ENCODE results near the gene WDR27.
"Not testable (repeated sequence)": the region's sequence is repeated elsewhere in the genome, so short reads cannot be mapped to it uniquely, and the experiment has no call there.

The WDR27 gene

DNA sequence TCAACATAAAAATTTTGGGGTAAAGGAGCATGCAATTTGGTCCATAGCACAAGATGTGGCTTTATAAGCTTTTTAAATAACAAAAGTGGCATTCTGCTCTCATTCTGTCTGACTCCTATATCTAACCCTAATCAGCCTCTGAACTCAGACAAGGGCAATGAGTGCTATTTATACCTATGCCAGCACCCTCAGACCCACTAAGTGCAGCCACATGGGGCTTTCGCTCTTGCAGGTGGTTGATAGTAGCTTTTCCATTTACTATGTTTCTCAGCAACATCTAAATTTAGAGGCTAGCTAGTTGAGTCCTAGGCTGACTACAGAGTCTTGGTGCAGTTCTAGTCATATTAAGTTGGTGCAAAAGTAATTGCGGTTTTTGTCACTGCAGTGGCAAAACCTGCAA lies 231.0 kb downstream of the WDR27 start:
- TF ChIP-seq, protein P1, sequence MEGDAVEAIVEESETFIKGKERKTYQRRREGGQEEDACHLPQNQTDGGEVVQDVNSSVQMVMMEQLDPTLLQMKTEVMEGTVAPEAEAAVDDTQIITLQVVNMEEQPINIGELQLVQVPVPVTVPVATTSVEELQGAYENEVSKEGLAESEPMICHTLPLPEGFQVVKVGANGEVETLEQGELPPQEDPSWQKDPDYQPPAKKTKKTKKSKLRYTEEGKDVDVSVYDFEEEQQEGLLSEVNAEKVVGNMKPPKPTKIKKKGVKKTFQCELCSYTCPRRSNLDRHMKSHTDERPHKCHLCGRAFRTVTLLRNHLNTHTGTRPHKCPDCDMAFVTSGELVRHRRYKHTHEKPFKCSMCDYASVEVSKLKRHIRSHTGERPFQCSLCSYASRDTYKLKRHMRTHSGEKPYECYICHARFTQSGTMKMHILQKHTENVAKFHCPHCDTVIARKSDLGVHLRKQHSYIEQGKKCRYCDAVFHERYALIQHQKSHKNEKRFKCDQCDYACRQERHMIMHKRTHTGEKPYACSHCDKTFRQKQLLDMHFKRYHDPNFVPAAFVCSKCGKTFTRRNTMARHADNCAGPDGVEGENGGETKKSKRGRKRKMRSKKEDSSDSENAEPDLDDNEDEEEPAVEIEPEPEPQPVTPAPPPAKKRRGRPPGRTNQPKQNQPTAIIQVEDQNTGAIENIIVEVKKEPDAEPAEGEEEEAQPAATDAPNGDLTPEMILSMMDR (IDR thresholded peaks at IDR 0.05; ENCODE audit: low read depth, low read length, missing control alignments) = no peak
- no peak for DNase-seq (ENCODE audit: low read depth)
- no peak overlapping the region for H3K4me3 ChIP-seq (ENCODE audit: low read depth, low read length)

DNA sequence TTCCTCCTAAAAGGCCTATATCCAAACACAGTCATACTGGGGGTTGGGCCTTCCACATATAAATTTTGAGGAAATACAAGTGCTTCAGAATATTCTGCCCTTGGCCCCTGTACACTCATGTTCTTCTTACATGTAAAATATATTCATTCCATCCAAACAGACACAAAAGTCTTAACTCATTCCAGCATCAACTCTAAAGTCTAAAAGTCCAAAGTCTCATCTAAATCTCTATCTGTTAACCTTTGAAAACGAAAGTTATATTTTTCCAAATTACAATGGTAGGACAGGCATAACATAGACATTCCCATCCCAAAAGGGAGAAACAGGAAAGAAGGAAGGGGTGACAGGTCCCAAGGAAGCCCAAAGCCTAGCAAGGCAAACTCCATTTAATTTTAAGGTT lies 232.8 kb downstream of the WDR27 start:
- TF ChIP-seq, protein P1 (IDR thresholded peaks at IDR 0.05; ENCODE audit: low read depth, low read length, missing control alignments) = no peak
- no peak for DNase-seq (ENCODE audit: low read depth)
- no peak overlapping the region for H3K4me3 ChIP-seq (ENCODE audit: low read depth, low read length)

DNA sequence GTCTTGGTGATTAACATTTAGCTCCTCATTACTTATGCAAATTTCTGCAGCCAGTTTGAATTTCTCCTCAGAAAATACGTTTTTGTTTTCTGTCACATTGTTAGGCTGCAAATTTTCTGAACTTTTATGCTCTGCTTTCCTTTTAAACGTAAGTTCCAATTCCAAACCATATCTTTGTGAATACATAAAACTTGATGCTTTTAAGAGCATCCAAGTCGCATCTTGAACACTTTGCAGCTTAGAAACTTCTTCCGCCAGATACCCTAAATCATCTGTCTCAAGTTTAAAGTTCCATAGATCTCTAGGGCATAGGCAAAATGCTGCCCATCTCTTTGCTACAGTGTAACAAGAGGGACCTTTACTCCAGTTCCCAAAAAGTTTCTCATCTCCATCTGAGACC lies 234.1 kb downstream of the WDR27 start:
- H3K4me3 ChIP-seq (ENCODE audit: low read depth, low read length); DNase-seq (ENCODE audit: low read depth): not testable (repeated sequence)

DNA sequence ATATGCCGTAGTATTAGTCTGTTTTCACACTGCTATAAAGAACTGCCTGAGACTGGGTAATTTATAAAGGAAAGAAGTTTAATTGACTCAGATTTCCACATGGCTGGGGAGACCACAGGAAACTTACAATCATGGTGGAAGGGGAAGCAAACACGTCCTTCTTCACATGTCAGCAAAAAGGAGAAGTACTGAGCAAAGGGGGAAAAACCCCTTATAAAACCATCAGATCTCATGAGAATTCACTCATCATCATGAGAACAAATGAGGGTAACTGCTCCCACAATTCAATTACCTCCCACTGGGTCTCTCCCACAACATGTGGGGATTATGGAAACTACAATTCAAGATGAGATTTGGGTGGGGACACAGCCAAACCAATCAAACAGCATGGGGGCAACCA lies 235.6 kb downstream of the WDR27 start:
- H3K4me3 ChIP-seq (ENCODE audit: low read depth, low read length); DNase-seq (ENCODE audit: low read depth): not testable (repeated sequence)

DNA sequence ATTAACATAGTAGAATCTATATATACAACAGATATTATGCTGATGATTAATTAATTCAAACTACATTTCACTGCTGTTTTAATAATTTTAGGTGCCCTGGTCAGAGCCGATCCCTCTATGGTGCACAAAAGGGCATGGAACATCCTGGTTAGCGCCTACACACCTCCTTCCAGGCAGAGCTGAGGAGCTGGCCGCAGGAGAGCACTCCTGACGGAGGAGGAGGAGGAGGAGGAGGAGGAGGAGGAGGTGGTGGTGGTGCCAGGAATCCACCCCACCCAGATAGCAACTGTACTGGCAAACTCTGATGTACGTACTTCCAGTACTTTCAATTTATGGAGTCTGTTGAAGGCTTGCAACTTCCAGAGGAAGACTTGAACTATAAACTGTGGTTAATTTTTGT lies 244.1 kb downstream of the WDR27 start:
- no peak overlapping the region for H3K4me3 ChIP-seq (ENCODE audit: low read depth, low read length)
- DNase-seq (ENCODE audit: low read depth) = no peak
- TF ChIP-seq, protein P1 (IDR thresholded peaks at IDR 0.05; ENCODE audit: low read depth, low read length, missing control alignments) = no peak

DNA sequence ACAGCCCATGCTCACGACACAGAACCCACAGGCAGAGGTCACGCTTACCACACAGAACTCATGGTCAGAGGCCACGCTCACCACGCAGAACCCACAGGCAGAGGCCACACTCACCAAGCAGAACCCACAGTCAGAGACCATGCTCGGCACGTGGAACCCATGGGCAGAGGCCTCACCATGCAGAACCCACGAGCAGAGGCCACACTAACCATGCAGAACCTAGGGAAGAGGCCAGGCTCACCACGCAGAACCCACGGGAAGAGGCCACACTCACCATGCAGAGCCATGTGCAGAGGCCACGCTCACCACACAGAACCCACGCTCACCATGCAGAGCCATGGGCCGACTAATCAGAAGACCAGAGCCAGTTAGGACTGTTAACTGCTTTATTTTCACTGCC lies 245.0 kb downstream of the WDR27 start:
- TF ChIP-seq, protein P1 (IDR thresholded peaks at IDR 0.05; ENCODE audit: low read depth, low read length, missing control alignments) = no peak
- no peak for DNase-seq (ENCODE audit: low read depth)
- H3K4me3 ChIP-seq (ENCODE audit: low read depth, low read length) = no peak overlapping the region

DNA sequence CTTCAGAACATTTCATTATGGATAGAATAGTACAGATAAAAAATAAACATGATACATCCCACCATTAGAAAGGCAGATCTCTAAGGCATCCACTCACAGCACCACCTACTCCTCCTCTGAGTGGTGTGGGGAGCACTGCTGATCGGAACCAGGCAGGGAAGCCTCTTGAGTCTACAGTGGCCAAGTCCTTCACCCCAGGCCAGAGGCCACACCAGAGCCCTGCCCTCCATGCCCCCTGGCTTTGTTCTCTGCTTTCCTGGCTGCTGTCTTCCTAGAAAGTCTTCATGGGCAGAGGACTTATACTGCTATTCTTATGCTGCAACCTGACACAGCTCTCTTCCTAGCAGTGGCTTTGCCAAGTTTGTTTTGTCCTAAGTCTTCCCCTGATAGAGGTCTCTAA lies 246.4 kb downstream of the WDR27 start:
- DNase-seq (ENCODE audit: low read depth) = no peak
- no peak overlapping the region for H3K4me3 ChIP-seq (ENCODE audit: low read depth, low read length)
- TF ChIP-seq, protein P1 (IDR thresholded peaks at IDR 0.05; ENCODE audit: low read depth, low read length, missing control alignments) = no peak

DNA sequence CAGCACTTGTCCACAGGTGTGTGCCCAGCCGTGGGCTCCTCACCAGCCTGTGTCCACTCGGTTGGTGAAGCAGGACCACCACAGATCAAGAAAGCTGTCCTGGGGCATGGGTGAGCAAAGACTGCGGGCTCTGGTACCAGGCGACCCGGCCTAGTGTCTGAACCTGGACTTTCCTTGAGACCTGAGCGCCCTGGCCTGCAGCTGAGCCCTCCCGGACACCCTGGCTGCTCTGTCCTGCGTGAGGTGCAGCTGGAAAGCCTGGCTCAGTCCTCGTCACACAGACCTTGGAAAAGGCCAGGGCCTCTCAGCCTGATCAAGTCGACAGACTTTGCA lies 247.0 kb downstream of the WDR27 start:
- TF ChIP-seq, protein P1 (IDR thresholded peaks at IDR 0.05; ENCODE audit: low read depth, low read length, missing control alignments) = no peak
- H3K4me3 ChIP-seq (ENCODE audit: low read depth, low read length) = no peak overlapping the region
- no peak for DNase-seq (ENCODE audit: low read depth)
